SH-SY5Y (cell line): ENCODE measurements around the gene DSCAM.

Experiments
- GATA2 ChIP-seq: IDR thresholded peaks from 2 replicates; pipeline ENCODE4 v1.6.1; 2011; ENCODE audit warnings: mild to moderate bottlenecking, low read depth, low read length
- GATA3 ChIP-seq: IDR thresholded peaks from 2 replicates; pipeline ENCODE4 v1.6.1; 2011; ENCODE audit warnings: low read depth, mild to moderate bottlenecking, low read length, moderate library complexity

- TF ChIP-seq GATA2, result no peak
- no peak for TF ChIP-seq GATA3
These were observed 142.8 kb downstream of the DSCAM start for GRCh38 chr21:40704141-40704540.
